K562 (cell line): Measurements from ENCODE around the gene HSDL1. TPM values are rescaled to one million over a fixed set of nuclear protein-coding genes. Genes with fewer than 3 reads are reported as not detected.

ENCODE experiments used
- ATAC-seq: fragments of 200-7000 bp; cut with Tn5 transposase; 3 replicates; pipeline ENCODE4 v1.9.1; 2020; ENCODE audit warnings: moderate library complexity
- BruUV-seq: library from RNA; stranded (reverse); fragments of 400-500 nt; replicated peaks from 2 replicates; lab custom pipeline; 2021; lab: Mats Ljungman, UMichigan
- CTCF ChIA-PET: fragments of 300-600 bp; formaldehyde crosslinking; extraction: SDS; loops from one replicate; lab custom pipeline; 2021; ENCODE audit warnings: low intra/inter-chr PET ratio; lab: Yijun Ruan, JAX
- POLR2A ChIA-PET: fragments of 300-600, 350-650 bp; sonication (Branson Sonifier 250); formaldehyde crosslinking; extraction: SDS; loops from one replicate; lab custom pipeline; 2021; ENCODE audit warnings: antibody characterized with exemption, inconsistent platforms; lab: Yijun Ruan, JAX
- DNase-seq, 4 experiments: peaks; one replicate each; pipeline versions ENCODE4 v3.0.0 to v3.0.0-alpha.2; 2011 to 2018; ENCODE audit warnings: low spot score in 3 of 4, mixed read lengths in 3 of 4; ENCODE audit errors: extremely low read depth in 1 of 4
- FAIRE-seq: peaks from 2 replicates; lab custom pipeline; 2011; peaks lifted over from hg19 to GRCh38; lab: Jason Lieb, UNC
- H2AFZ ChIP-seq: 2 replicates; pipeline ENCODE4 v1.6.0; 2011; ENCODE audit warnings: low read depth, low read length, control low read depth, inconsistent platforms
- H3K27ac ChIP-seq: fragments of 200-600 bp; 3 replicates; pipeline ENCODE4 v1.8.0; 2011; ENCODE audit warnings: low read depth, mild to moderate bottlenecking, control low read depth, inconsistent platforms, low read length, moderate library complexity, mixed read lengths; ENCODE audit errors: extremely low read depth
- H3K27me3 ChIP-seq, 2 experiments: fragments of 300-600 bp in 1 of 2; 2 replicates in 1 of 2; 3 replicates in 1 of 2; pipeline versions ENCODE4 v1.6.0 to v1.8.0; 2011; ENCODE audit warnings: inconsistent platforms in 2 of 2, low read length in 2 of 2, mild to moderate bottlenecking in 1 of 2, mixed read lengths in 1 of 2, moderate library complexity in 1 of 2; ENCODE audit not compliant: control insufficient read depth in 2 of 2, insufficient read depth in 2 of 2
- H3K36me3 ChIP-seq: fragments of 300-600 bp; 3 replicates; pipeline ENCODE4 v1.8.0; 2011; ENCODE audit warnings: mild to moderate bottlenecking, low read length, inconsistent platforms; ENCODE audit not compliant: control insufficient read depth, insufficient read depth
- H3K4me1 ChIP-seq, 2 experiments: fragments of 200-600 bp in 1 of 2; replicated peaks in 1 of 2; 2 replicates in 1 of 2; 3 replicates in 1 of 2; pipeline versions ENCODE4 v1.5.1 to v1.8.0; 2011; ENCODE audit warnings: inconsistent platforms in 2 of 2, low read length in 2 of 2, mild to moderate bottlenecking in 1 of 2, mixed read lengths in 1 of 2, moderate library complexity in 1 of 2; ENCODE audit not compliant: control insufficient read depth in 2 of 2, insufficient read depth in 2 of 2
- H3K4me2 ChIP-seq: 2 replicates; pipeline ENCODE4 v1.6.1; 2011; ENCODE audit warnings: low read length, control low read depth, inconsistent platforms, mixed read lengths; ENCODE audit not compliant: insufficient read depth
- H3K4me3 ChIP-seq: fragments of 200-600 bp; sonication (generic), shearing (Covaris generic); 2 replicates; pipeline ENCODE4 v1.5.1; 2016; ENCODE audit warnings: control low read depth, inconsistent platforms
- H3K79me2 ChIP-seq: fragments of 200-600 bp; 3 replicates; pipeline ENCODE4 v1.8.0; 2011; ENCODE audit warnings: low read length, inconsistent platforms; ENCODE audit not compliant: control insufficient read depth, insufficient read depth
- H3K9ac ChIP-seq, 2 experiments: 2 replicates each; pipeline versions ENCODE4 v1.6.0 to v1.6.1; 2011; ENCODE audit warnings: low read depth in 2 of 2, low read length in 2 of 2, control low read depth in 1 of 2, inconsistent platforms in 1 of 2, mild to moderate bottlenecking in 1 of 2, mixed read lengths in 1 of 2; ENCODE audit not compliant: insufficient read depth in 1 of 2
- H3K9me1 ChIP-seq: one replicate; pipeline ENCODE4 v1.6.0; 2011; ENCODE audit warnings: inconsistent platforms, mild to moderate bottlenecking, low read length, moderate library complexity; ENCODE audit not compliant: control insufficient read depth, insufficient read depth
- H3K9me3 ChIP-seq: replicated peaks from 2 replicates; pipeline ENCODE4 v1.5.1; 2011; ENCODE audit warnings: low read depth, low read length, inconsistent platforms; ENCODE audit not compliant: control insufficient read depth, insufficient read depth
- H4K20me1 ChIP-seq: replicated peaks from 2 replicates; pipeline ENCODE4 v1.6.1; 2011; ENCODE audit warnings: low read length, inconsistent platforms, mixed read lengths; ENCODE audit not compliant: control insufficient read depth, insufficient read depth
- BCOR ChIP-seq: fragments of 450-650 bp; IDR thresholded peaks from 2 replicates; pipeline ENCODE4 v1.6.1; 2016
- HNRNPL ChIP-seq: fragments of 200-400 bp; formaldehyde crosslinking; IDR thresholded peaks from 2 replicates; pipeline ENCODE4 v1.6.1; 2017; ENCODE audit warnings: low read depth, mild to moderate bottlenecking, low read length
- NFATC3 ChIP-seq: fragments of 450-650 bp; IDR thresholded peaks from 2 replicates; pipeline ENCODE4 v1.6.1; 2017; ENCODE audit warnings: mild to moderate bottlenecking
- ZNF146 ChIP-seq: IDR thresholded peaks from one replicate; pipeline ENCODE4 v1.6.1; 2018; ENCODE audit warnings: missing compliant biosample characterization; ENCODE audit not compliant: unreplicated experiment
- ZNF24 ChIP-seq: fragments of 450-650 bp; IDR thresholded peaks from 2 replicates; pipeline ENCODE4 v1.6.1; 2016
- ZNF316 ChIP-seq: fragments of 450-650 bp; IDR thresholded peaks from 2 replicates; pipeline ENCODE4 v1.6.1; 2016
- WGBS: fragments of 100-300 bp; shearing (Covaris generic); methylation state at CpG from one replicate; pipeline ENCODE4 v1.1.6; 2016; ENCODE audit warnings: low coverage, mixed read lengths; ENCODE audit not compliant: insufficient coverage; ENCODE audit errors: missing lambda C conversion rate; 5-methylcytosine and 5-hydroxymethylcytosine counted together
- in situ Hi-C: fragments of 300-500 bp; cut with MboI; formaldehyde crosslinking; loops from 4 replicates; pipeline ENCODE4 v1.15.0; 2018; ENCODE audit warnings: inconsistent platforms, mixed read lengths
- intact Hi-C: fragments of 100-400 bp; cut with micrococcal nuclease; formaldehyde crosslinking; loops from 2 replicates; pipeline ENCODE4 v1.14.2; 2022
- polyA plus RNA-seq, 8 experiments: library from polyadenylated mRNA; depleted of rRNA in 4 of 8; stranded (reverse) in 5 of 8; unstranded in 3 of 8; fragments of >200 nt; fragmentation: Nextera tagmentation in 2 of 8; fragmentation: Illumina TruSeq in 1 of 8; extraction: Ambion mirVana in 2 of 8; extraction: Trizol in 1 of 8; gene quantifications; 2 replicates each; pipeline versions ENCODE4 v1.2.1 to v1.2.3, GENCODE V29; 2011 to 2014; ENCODE audit warnings: inconsistent platforms in 1 of 8, missing spikeins in 1 of 8
- total RNA-seq, 7 experiments: library from RNA; depleted of rRNA in 6 of 7; stranded (reverse); fragments of >200 nt in 6 of 7; fragmentation: Illumina TruSeq in 2 of 7; extraction: Trizol in 2 of 7; gene quantifications; 2 replicates each; pipeline versions ENCODE4 v1.2.1 to v1.2.3, GENCODE V29; 2011 to 2021; ENCODE audit warnings: low replicate concordance in 1 of 7
- TF ChIP-seq, protein P1 (sequence below): fragments of 200-600 bp; sonication (generic); IDR thresholded peaks from one replicate; pipeline ENCODE4 v1.6.1; 2012; ENCODE audit warnings: mild to moderate bottlenecking, low read depth, low read length, inconsistent platforms
- TF ChIP-seq, protein P2 (sequence below): fragments of 250-450 bp; sonication (Bioruptor Pico); IDR thresholded peaks from 2 replicates; pipeline ENCODE4 v1.4.0; 2020; ENCODE audit warnings: mild to moderate bottlenecking, moderate library complexity, borderline replicate concordance

The HSDL1 gene
- total and polyA plus RNA-seq, 9 of the 15 experiments (the other 6 are each of a cell fraction or from before 2014, with no cell fraction given): 14.8 to 41.2 (median 27.7) TPM

DNA sequence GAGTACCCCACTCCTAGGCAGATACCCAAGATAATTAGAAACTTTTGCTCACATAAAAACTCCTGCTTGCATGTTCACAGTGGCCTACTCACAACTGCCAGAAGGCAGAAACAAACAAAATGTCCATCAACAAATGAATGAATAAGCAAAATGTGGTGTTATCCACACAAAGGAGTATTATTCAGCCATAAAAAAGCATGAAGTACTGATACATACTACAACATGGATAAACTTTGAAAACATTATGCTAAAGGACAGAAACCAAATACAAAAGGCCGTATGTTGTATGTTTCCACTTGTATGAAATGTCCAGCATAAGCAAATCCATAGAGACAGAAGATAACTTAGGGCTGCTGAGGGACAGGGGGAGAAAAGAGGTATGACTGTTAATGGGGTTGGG, 1.9 kb downstream of the HSDL1 start:
- Histone ChIP-seq H3K4me2 (no peak overlapping the region), H3K36me3 (no peaks in the 10 kb centered on the region)

More for the DNA sequence above, 1.9 kb downstream of the HSDL1 start:
- Histone ChIP-seq H3K79me2 (peaks cover 47% of the 10 kb centered on the region), H3K9me1 (no peaks in the 10 kb centered on the region), H3K27ac (no peak overlapping the region), H4K20me1 (no peaks in the 10 kb centered on the region), H3K9ac (no peak overlapping the region), H3K27me3 (peaks cover 0 to 9% of the 10 kb centered on the region in 2 experiments; a peak in 3 of 5 replicates), H3K9me3 (no peaks in the 10 kb centered on the region), H3K4me3 (no peak overlapping the region), H2AFZ (no peak overlapping the region), H3K4me1 (peaks cover 20 to 30% of the 10 kb centered on the region in 2 experiments)
- ChIA-PET CTCF (no interaction called here), POLR2A (interaction anchor here (0.6 to 0.9 kb wide), 3 partner anchors 8 to 12 kb away, joined by 3 read pairs; no protein-coding TSS in a partner anchor)
- DNase-seq: no peak
- no peak for FAIRE-seq
- intact Hi-C loops: no loop called here
- BruUV-seq: no TSS peak
- TF ChIP-seq ZNF146 (CRISPR knock-in tag) (peak; percentile 93), HNRNPL (no peak), BCOR (peak; percentile 58; the same call in 1 of the 2 replicates), ZNF24 (peak; percentile 87), NFATC3 (0 out of 2 replicates have a peak, but pooled peaks have one; percentile 13), ZNF316 (peak; percentile 55)
- TF ChIP-seq, protein P1, sequence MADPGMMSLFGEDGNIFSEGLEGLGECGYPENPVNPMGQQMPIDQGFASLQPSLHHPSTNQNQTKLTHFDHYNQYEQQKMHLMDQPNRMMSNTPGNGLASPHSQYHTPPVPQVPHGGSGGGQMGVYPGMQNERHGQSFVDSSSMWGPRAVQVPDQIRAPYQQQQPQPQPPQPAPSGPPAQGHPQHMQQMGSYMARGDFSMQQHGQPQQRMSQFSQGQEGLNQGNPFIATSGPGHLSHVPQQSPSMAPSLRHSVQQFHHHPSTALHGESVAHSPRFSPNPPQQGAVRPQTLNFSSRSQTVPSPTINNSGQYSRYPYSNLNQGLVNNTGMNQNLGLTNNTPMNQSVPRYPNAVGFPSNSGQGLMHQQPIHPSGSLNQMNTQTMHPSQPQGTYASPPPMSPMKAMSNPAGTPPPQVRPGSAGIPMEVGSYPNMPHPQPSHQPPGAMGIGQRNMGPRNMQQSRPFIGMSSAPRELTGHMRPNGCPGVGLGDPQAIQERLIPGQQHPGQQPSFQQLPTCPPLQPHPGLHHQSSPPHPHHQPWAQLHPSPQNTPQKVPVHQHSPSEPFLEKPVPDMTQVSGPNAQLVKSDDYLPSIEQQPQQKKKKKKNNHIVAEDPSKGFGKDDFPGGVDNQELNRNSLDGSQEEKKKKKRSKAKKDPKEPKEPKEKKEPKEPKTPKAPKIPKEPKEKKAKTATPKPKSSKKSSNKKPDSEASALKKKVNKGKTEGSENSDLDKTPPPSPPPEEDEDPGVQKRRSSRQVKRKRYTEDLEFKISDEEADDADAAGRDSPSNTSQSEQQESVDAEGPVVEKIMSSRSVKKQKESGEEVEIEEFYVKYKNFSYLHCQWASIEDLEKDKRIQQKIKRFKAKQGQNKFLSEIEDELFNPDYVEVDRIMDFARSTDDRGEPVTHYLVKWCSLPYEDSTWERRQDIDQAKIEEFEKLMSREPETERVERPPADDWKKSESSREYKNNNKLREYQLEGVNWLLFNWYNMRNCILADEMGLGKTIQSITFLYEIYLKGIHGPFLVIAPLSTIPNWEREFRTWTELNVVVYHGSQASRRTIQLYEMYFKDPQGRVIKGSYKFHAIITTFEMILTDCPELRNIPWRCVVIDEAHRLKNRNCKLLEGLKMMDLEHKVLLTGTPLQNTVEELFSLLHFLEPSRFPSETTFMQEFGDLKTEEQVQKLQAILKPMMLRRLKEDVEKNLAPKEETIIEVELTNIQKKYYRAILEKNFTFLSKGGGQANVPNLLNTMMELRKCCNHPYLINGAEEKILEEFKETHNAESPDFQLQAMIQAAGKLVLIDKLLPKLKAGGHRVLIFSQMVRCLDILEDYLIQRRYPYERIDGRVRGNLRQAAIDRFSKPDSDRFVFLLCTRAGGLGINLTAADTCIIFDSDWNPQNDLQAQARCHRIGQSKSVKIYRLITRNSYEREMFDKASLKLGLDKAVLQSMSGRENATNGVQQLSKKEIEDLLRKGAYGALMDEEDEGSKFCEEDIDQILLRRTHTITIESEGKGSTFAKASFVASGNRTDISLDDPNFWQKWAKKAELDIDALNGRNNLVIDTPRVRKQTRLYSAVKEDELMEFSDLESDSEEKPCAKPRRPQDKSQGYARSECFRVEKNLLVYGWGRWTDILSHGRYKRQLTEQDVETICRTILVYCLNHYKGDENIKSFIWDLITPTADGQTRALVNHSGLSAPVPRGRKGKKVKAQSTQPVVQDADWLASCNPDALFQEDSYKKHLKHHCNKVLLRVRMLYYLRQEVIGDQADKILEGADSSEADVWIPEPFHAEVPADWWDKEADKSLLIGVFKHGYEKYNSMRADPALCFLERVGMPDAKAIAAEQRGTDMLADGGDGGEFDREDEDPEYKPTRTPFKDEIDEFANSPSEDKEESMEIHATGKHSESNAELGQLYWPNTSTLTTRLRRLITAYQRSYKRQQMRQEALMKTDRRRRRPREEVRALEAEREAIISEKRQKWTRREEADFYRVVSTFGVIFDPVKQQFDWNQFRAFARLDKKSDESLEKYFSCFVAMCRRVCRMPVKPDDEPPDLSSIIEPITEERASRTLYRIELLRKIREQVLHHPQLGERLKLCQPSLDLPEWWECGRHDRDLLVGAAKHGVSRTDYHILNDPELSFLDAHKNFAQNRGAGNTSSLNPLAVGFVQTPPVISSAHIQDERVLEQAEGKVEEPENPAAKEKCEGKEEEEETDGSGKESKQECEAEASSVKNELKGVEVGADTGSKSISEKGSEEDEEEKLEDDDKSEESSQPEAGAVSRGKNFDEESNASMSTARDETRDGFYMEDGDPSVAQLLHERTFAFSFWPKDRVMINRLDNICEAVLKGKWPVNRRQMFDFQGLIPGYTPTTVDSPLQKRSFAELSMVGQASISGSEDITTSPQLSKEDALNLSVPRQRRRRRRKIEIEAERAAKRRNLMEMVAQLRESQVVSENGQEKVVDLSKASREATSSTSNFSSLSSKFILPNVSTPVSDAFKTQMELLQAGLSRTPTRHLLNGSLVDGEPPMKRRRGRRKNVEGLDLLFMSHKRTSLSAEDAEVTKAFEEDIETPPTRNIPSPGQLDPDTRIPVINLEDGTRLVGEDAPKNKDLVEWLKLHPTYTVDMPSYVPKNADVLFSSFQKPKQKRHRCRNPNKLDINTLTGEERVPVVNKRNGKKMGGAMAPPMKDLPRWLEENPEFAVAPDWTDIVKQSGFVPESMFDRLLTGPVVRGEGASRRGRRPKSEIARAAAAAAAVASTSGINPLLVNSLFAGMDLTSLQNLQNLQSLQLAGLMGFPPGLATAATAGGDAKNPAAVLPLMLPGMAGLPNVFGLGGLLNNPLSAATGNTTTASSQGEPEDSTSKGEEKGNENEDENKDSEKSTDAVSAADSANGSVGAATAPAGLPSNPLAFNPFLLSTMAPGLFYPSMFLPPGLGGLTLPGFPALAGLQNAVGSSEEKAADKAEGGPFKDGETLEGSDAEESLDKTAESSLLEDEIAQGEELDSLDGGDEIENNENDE: no peak
- TF ChIP-seq, protein P2, sequence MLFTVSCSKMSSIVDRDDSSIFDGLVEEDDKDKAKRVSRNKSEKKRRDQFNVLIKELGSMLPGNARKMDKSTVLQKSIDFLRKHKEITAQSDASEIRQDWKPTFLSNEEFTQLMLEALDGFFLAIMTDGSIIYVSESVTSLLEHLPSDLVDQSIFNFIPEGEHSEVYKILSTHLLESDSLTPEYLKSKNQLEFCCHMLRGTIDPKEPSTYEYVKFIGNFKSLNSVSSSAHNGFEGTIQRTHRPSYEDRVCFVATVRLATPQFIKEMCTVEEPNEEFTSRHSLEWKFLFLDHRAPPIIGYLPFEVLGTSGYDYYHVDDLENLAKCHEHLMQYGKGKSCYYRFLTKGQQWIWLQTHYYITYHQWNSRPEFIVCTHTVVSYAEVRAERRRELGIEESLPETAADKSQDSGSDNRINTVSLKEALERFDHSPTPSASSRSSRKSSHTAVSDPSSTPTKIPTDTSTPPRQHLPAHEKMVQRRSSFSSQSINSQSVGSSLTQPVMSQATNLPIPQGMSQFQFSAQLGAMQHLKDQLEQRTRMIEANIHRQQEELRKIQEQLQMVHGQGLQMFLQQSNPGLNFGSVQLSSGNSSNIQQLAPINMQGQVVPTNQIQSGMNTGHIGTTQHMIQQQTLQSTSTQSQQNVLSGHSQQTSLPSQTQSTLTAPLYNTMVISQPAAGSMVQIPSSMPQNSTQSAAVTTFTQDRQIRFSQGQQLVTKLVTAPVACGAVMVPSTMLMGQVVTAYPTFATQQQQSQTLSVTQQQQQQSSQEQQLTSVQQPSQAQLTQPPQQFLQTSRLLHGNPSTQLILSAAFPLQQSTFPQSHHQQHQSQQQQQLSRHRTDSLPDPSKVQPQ (CRISPR knock-in tag): no peak
- in situ Hi-C loops: no loop called here
- WGBS: 93% methylated on average over 1 of the region's 1 CpG
- ATAC-seq: no peak
